K562 (cell line): ENCODE measurements around the gene IPO13. TPM values are rescaled to one million over a fixed set of nuclear protein-coding genes. Genes with fewer than 3 reads are reported as not detected.

Experiments used
- ATAC-seq: fragments of 200-7000 bp; cut with Tn5 transposase; 3 replicates; pipeline ENCODE4 v1.9.1; 2020; ENCODE audit warnings: moderate library complexity
- BruUV-seq: library from RNA; stranded (reverse); fragments of 400-500 nt; replicated peaks from 2 replicates; lab custom pipeline; 2021; lab: Mats Ljungman, UMichigan
- CTCF ChIA-PET: fragments of 300-600 bp; formaldehyde crosslinking; extraction: SDS; loops from one replicate; lab custom pipeline; 2021; ENCODE audit warnings: low intra/inter-chr PET ratio; lab: Yijun Ruan, JAX
- POLR2A ChIA-PET: fragments of 300-600, 350-650 bp; sonication (Branson Sonifier 250); formaldehyde crosslinking; extraction: SDS; loops from one replicate; lab custom pipeline; 2021; ENCODE audit warnings: antibody characterized with exemption, inconsistent platforms; lab: Yijun Ruan, JAX
- DNase-seq, 4 experiments: peaks; one replicate each; pipeline versions ENCODE4 v3.0.0 to v3.0.0-alpha.2; 2011 to 2018; ENCODE audit warnings: low spot score in 3 of 4, mixed read lengths in 3 of 4; ENCODE audit errors: extremely low read depth in 1 of 4
- FAIRE-seq: peaks from 2 replicates; lab custom pipeline; 2011; peaks lifted over from hg19 to GRCh38; lab: Jason Lieb, UNC
- H2AFZ ChIP-seq: 2 replicates; pipeline ENCODE4 v1.6.0; 2011; ENCODE audit warnings: low read depth, low read length, control low read depth, inconsistent platforms
- H3K27ac ChIP-seq: fragments of 200-600 bp; 3 replicates; pipeline ENCODE4 v1.8.0; 2011; ENCODE audit warnings: low read depth, mild to moderate bottlenecking, control low read depth, inconsistent platforms, low read length, moderate library complexity, mixed read lengths; ENCODE audit errors: extremely low read depth
- H3K27me3 ChIP-seq, 2 experiments: fragments of 300-600 bp in 1 of 2; 2 replicates in 1 of 2; 3 replicates in 1 of 2; pipeline versions ENCODE4 v1.6.0 to v1.8.0; 2011; ENCODE audit warnings: inconsistent platforms in 2 of 2, low read length in 2 of 2, mild to moderate bottlenecking in 1 of 2, mixed read lengths in 1 of 2, moderate library complexity in 1 of 2; ENCODE audit not compliant: control insufficient read depth in 2 of 2, insufficient read depth in 2 of 2
- H3K36me3 ChIP-seq: fragments of 300-600 bp; 3 replicates; pipeline ENCODE4 v1.8.0; 2011; ENCODE audit warnings: mild to moderate bottlenecking, low read length, inconsistent platforms; ENCODE audit not compliant: control insufficient read depth, insufficient read depth
- H3K4me1 ChIP-seq, 2 experiments: fragments of 200-600 bp in 1 of 2; replicated peaks in 1 of 2; 2 replicates in 1 of 2; 3 replicates in 1 of 2; pipeline versions ENCODE4 v1.5.1 to v1.8.0; 2011; ENCODE audit warnings: inconsistent platforms in 2 of 2, low read length in 2 of 2, mild to moderate bottlenecking in 1 of 2, mixed read lengths in 1 of 2, moderate library complexity in 1 of 2; ENCODE audit not compliant: control insufficient read depth in 2 of 2, insufficient read depth in 2 of 2
- H3K4me2 ChIP-seq: 2 replicates; pipeline ENCODE4 v1.6.1; 2011; ENCODE audit warnings: low read length, control low read depth, inconsistent platforms, mixed read lengths; ENCODE audit not compliant: insufficient read depth
- H3K4me3 ChIP-seq: fragments of 200-600 bp; sonication (generic), shearing (Covaris generic); 2 replicates; pipeline ENCODE4 v1.5.1; 2016; ENCODE audit warnings: control low read depth, inconsistent platforms
- H3K79me2 ChIP-seq: fragments of 200-600 bp; 3 replicates; pipeline ENCODE4 v1.8.0; 2011; ENCODE audit warnings: low read length, inconsistent platforms; ENCODE audit not compliant: control insufficient read depth, insufficient read depth
- H3K9ac ChIP-seq, 2 experiments: 2 replicates each; pipeline versions ENCODE4 v1.6.0 to v1.6.1; 2011; ENCODE audit warnings: low read depth in 2 of 2, low read length in 2 of 2, control low read depth in 1 of 2, inconsistent platforms in 1 of 2, mild to moderate bottlenecking in 1 of 2, mixed read lengths in 1 of 2; ENCODE audit not compliant: insufficient read depth in 1 of 2
- H3K9me1 ChIP-seq: one replicate; pipeline ENCODE4 v1.6.0; 2011; ENCODE audit warnings: inconsistent platforms, mild to moderate bottlenecking, low read length, moderate library complexity; ENCODE audit not compliant: control insufficient read depth, insufficient read depth
- H3K9me3 ChIP-seq: replicated peaks from 2 replicates; pipeline ENCODE4 v1.5.1; 2011; ENCODE audit warnings: low read depth, low read length, inconsistent platforms; ENCODE audit not compliant: control insufficient read depth, insufficient read depth
- H4K20me1 ChIP-seq: replicated peaks from 2 replicates; pipeline ENCODE4 v1.6.1; 2011; ENCODE audit warnings: low read length, inconsistent platforms, mixed read lengths; ENCODE audit not compliant: control insufficient read depth, insufficient read depth
- CEBPB ChIP-seq: fragments of 450-650 bp; IDR thresholded peaks from 2 replicates; pipeline ENCODE4 v1.6.1; 2016; ENCODE audit warnings: missing genetic modification characterization, missing compliant biosample characterization
- KDM2B ChIP-seq: fragments of 250-450 bp; sonication (Bioruptor Pico); IDR thresholded peaks from 2 replicates; pipeline ENCODE4 v1.8.0; 2021; ENCODE audit warnings: mild to moderate bottlenecking, moderate library complexity
- MECOM ChIP-seq: fragments of 250-450 bp; sonication (Bioruptor Pico); IDR thresholded peaks from 2 replicates; pipeline ENCODE4 v1.8.0; 2022; ENCODE audit warnings: inconsistent platforms
- NFATC3 ChIP-seq: fragments of 450-650 bp; IDR thresholded peaks from 2 replicates; pipeline ENCODE4 v1.6.1; 2017; ENCODE audit warnings: mild to moderate bottlenecking
- NRF1 ChIP-seq, 2 experiments: fragments of 450-650 bp; IDR thresholded peaks in 1 of 2; conservative IDR thresholded peaks in 1 of 2; 2 replicates each; pipeline ENCODE4 v1.6.1; 2014; ENCODE audit warnings: mild to moderate bottlenecking in 2 of 2
- PPARD ChIP-seq: fragments of 250-450 bp; sonication (Bioruptor Pico); IDR thresholded peaks from 2 replicates; pipeline ENCODE4 v1.8.0; 2022; ENCODE audit warnings: inconsistent platforms, mild to moderate bottlenecking, moderate library complexity
- SRF ChIP-seq, 2 experiments: fragments of 250-450, 450-650 bp in 1 of 2; sonication (Bioruptor Pico) in 1 of 2; sonication (generic) in 1 of 2; formaldehyde crosslinking; IDR thresholded peaks; 2 replicates each; pipeline versions ENCODE4 v1.5.0 to v1.5.1; 2020 to 2022; ENCODE audit warnings: mild to moderate bottlenecking in 1 of 2, missing genetic modification reagents in 1 of 2
- ZNF507 ChIP-seq: conservative IDR thresholded peaks from 2 replicates; pipeline ENCODE4 v1.6.1; 2017; ENCODE audit warnings: missing genetic modification characterization, missing compliant biosample characterization
- WGBS: fragments of 100-300 bp; shearing (Covaris generic); methylation state at CpG from one replicate; pipeline ENCODE4 v1.1.6; 2016; ENCODE audit warnings: low coverage, mixed read lengths; ENCODE audit not compliant: insufficient coverage; ENCODE audit errors: missing lambda C conversion rate; 5-methylcytosine and 5-hydroxymethylcytosine counted together
- in situ Hi-C: fragments of 300-500 bp; cut with MboI; formaldehyde crosslinking; loops from 4 replicates; pipeline ENCODE4 v1.15.0; 2018; ENCODE audit warnings: inconsistent platforms, mixed read lengths
- intact Hi-C: fragments of 100-400 bp; cut with micrococcal nuclease; formaldehyde crosslinking; loops from 2 replicates; pipeline ENCODE4 v1.14.2; 2022
- polyA plus RNA-seq, 8 experiments: library from polyadenylated mRNA; depleted of rRNA in 4 of 8; stranded (reverse) in 5 of 8; unstranded in 3 of 8; fragments of >200 nt; fragmentation: Nextera tagmentation in 2 of 8; fragmentation: Illumina TruSeq in 1 of 8; extraction: Ambion mirVana in 2 of 8; extraction: Trizol in 1 of 8; gene quantifications; 2 replicates each; pipeline versions ENCODE4 v1.2.1 to v1.2.3, GENCODE V29; 2011 to 2014; ENCODE audit warnings: inconsistent platforms in 1 of 8, missing spikeins in 1 of 8
- total RNA-seq, 7 experiments: library from RNA; depleted of rRNA in 6 of 7; stranded (reverse); fragments of >200 nt in 6 of 7; fragmentation: Illumina TruSeq in 2 of 7; extraction: Trizol in 2 of 7; gene quantifications; 2 replicates each; pipeline versions ENCODE4 v1.2.1 to v1.2.3, GENCODE V29; 2011 to 2021; ENCODE audit warnings: low replicate concordance in 1 of 7

The IPO13 gene
- total and polyA plus RNA-seq, 9 of the 15 experiments (the other 6 are each of a cell fraction or from before 2014, with no cell fraction given): 7.0 to 30.8 (median 16.2) TPM

GRCh38 chr1:44015206-44015605 lies 68.5 kb downstream of the IPO13 start:
- H3K4me2 ChIP-seq: no peak overlapping the region
- no TSS peak for BruUV-seq
- TF ChIP-seq NFATC3 (no peak), SRF (CRISPR knock-in tag; IDR thresholded peaks at IDR 0.05) (peak in 1 of 2 experiments; percentile 80; a peak in 1 of 4 replicates), CEBPB (no peak), NRF1 (conservative IDR thresholded peaks at IDR 0.05 in 1 of 2, IDR thresholded peaks at IDR 0.05 in 1 of 2) (peak; percentile 30 to 40; a peak in 2 of 4 replicates), ZNF507 (tag) (no peak), PPARD (CRISPR knock-in tag) (no peak), MECOM (no peak), KDM2B (CRISPR knock-in tag) (no peak)
- 0 out of 3 replicates have a peak, but pooled peaks cover 3% of the 10 kb centered on the region for H3K36me3 ChIP-seq
- intact Hi-C loops: no loop called here
- no peak overlapping the region for H3K4me3 ChIP-seq
- in situ Hi-C loops: no loop called here
- WGBS: 33% methylated on average over 3 of the region's 3 CpGs
- H3K9me3 ChIP-seq: no peaks in the 10 kb centered on the region
- no peaks in the 10 kb centered on the region for H3K9me1 ChIP-seq
- FAIRE-seq (no peak), ATAC-seq (peak; percentile 74), DNase-seq (peak in 1 of 4 experiments; percentile 25)
- H3K79me2 ChIP-seq: no peaks in the 10 kb centered on the region
- POLR2A ChIA-PET: interaction anchor here (0.7 to 3.9 kb wide), 7 partner anchors 9 to 33 kb away, joined by 4 to 29 read pairs (median 6); partner anchors contain the start of gene SLC6A9
- CTCF ChIA-PET: no interaction called here
- H3K4me1 ChIP-seq: peaks cover 6 to 50% of the 10 kb centered on the region in 2 experiments; a peak in 4 of 5 replicates
- H2AFZ ChIP-seq: no peak overlapping the region
- H4K20me1 ChIP-seq: no peaks in the 10 kb centered on the region; the same call in 1 of the 2 replicates
- no peaks in the 10 kb centered on the region for H3K27me3 ChIP-seq
- H3K9ac ChIP-seq: peak overlapping the region in 1 of 2 experiments; percentile 53; a peak in 1 of 4 replicates
- no peak overlapping the region for H3K27ac ChIP-seq
